GM21619 (cell line): Measurements from ENCODE around the gene ATP5F1B.

Source experiments
- ATAC-seq: cut with Tn5 transposase; IDR thresholded peaks from one replicate; pipeline ENCODE4 v1.9.1; 2021; ENCODE audit not compliant: unreplicated experiment

ATP5F1B gene

DNA sequence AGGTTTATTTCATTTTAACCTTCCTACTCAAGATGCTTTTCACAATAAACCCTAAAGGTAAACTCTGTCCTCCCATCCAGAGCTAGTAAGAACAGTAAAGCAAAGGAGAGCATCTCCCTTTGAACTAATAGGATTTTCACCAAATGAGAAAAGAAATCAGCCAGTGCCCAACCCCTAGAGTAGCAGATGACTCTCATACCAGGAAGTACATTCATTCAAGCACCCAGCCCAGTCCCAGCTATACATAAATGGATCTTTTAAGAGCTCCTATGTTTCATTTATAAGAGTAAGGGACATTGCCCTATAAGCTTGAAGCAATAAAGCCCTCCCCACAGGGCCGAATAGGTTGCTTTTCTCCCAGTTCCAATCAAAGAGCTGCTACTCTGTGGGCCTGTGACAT lies 23.2 kb downstream of the ATP5F1B start:
- ATAC-seq, result no peak

DNA sequence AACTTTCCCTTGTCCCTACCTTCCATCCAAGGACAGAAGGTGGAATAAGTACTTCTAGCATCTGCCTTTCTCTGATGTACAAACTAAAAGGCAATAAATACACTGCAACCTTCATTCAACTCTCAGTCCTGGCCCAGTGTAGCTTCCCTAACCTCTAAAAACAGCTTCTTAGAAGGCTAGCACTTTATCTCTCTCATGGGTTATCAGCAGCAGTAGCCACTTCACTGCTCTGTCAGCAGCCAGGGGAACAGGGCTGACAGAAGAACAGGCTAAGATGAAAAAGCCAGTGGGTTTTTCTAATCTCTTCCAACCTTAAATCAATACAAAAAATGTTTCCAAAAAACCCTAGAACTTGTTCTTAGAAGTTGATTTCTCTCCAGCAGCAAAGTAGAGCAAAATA lies 28.9 kb downstream of the ATP5F1B start:
- ATAC-seq, result no peak

DNA sequence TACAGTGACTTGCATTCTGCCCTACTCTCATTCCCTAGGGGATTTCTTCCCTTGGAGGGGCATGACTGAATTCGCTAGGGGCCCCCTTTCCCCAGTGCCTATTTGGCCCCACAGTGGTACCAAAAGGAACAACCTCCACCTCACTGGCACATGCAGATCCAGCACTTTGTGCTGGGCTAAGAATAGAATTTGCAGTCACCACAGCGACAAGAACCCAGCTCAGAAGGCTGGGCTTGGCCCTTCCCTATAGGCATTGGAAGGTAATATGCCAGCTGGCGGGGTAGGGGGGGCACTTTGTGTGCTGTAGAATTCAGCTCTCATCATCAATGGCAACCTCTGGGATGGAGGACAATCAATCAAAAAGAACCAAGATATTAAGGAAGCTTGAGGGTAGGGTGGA lies 29.5 kb downstream of the ATP5F1B start:
- ATAC-seq, result no peak

DNA sequence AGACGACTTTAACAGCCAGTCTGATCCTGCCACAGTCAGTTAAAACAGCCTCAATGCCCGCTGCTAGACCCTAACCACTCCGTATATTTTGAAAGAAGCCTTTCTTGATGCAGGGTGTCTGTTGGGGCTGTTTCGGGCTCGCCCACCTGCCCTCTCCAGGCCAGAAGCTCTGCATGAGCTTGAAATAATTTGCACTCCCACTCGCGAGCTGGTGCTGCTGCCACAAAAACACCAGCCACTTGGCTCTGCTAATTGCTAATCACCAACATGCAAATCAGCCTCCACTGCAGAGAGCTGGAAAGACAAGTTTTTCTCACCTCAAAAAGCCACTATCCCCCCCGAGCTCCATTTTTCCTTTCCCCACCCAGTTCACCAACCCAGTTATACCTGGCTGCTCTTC lies 31.2 kb downstream of the ATP5F1B start:
- no peak for ATAC-seq

DNA sequence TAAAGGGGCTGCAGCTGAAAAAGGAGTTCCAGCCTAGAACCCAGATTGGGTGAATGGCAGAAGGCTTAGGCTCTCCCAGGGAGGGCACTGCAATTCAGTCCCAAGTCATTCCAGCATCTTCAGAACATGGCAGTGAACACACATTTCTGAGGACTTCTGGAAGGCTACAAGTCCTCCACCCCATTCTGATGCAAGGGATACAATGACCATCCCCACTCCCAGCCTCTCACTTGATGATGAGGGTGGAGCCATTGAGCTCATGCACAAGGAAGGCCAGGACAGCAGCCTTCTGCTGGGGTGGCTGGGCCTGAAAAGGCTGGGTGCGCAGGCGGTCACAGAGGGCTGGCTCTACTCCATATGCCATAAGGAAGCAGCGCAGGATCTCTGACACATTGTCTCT lies 41.4 kb downstream of the ATP5F1B start:
- ATAC-seq, result no peak

DNA sequence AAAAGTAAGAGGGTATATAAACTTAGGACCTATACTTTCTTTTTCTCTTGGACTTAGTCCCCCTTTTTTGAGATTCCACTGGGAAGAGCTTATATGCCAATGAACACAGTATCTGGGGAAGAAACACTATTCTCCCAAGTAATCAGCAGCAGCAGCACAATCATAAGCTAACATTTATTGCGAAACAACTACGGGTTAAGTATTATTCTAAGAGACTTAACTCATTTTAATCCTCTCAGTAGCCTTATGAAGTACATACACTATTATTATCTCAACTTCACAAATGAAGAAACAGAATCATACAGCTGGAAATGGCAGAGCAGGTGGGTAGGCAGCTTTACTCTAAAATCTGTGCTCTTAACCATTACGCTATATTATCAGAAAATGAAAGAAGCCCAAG lies 43.5 kb downstream of the ATP5F1B start:
- ATAC-seq, result no peak

DNA sequence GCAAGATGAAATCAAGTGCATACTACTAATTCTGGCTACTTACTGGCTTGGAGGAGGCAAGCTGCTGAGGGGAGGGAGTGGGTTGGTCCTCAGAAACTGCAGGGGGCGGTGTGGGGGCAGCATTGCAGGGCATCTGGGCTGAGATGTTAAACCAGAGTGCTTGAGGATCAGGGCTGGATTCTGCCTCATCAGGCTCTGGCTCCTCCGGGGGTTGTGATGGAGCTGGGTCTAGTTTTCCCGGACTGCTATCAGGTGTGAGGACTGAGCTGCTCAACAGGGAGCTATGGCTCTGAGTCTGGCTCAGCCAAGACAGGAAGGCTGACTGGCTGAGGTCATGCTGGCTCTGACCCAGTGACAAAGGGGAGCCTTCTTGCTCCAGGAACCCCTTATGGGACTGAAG lies 44.3 kb downstream of the ATP5F1B start:
- no peak for ATAC-seq

DNA sequence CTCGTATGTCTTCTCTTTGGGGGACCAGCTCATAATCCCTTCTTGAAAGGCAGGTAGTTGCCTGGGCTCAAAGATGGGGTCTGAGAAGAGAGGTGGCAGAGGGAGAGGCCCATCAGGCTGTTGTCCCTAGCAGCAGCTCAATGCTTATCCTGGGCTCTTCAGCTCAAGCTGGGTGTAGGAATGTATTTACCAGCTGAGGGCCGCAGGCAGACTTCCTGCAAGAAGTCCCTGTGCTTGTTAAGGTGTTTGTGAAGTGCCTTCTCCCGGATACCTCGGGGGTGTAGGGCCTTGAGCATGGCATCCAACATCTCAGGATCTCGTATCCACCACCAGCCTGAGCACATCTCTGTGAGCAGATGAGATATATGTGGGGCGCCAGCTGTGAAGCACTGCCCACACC lies 45.0 kb downstream of the ATP5F1B start:
- ATAC-seq, result no peak

DNA sequence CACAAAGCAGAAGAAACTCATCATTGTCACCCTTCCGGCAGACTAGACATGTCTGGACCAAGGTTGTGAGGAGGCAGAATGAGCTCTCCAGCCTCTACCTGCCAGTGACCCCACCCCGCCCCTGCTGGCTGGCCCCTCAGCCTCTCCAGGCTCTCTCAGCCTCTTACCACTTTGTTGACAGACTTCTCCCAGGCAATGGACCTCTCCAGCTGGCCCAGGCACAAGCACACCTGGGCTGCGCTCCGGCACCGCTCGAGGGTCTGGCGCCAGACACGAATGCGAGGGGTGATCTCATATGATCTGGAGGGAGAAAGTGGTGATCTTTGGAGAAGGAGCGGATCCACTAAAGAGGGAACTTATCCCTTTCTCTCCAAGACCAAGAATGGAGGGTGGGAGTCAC lies 46.0 kb downstream of the ATP5F1B start:
- no peak for ATAC-seq

DNA sequence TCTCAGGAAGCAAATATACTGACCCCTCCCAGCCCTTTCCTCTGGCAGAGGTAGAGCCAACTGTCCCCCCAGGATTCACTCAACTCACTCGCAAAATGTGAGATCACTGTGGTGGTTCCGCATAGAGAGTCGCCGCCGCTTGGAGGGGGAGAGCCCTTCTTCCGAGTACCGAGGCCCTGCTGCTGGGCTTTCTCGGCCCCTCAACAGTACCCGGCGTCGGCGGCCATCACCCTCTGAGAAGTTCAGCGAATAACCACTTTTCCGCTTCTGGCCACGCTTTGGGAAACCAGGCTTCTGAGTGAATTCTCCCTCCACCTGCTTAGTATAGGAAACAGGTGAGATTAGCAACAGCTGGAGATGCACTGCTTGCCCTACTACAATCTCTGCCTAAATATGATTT lies 46.7 kb downstream of the ATP5F1B start:
- no peak for ATAC-seq

DNA sequence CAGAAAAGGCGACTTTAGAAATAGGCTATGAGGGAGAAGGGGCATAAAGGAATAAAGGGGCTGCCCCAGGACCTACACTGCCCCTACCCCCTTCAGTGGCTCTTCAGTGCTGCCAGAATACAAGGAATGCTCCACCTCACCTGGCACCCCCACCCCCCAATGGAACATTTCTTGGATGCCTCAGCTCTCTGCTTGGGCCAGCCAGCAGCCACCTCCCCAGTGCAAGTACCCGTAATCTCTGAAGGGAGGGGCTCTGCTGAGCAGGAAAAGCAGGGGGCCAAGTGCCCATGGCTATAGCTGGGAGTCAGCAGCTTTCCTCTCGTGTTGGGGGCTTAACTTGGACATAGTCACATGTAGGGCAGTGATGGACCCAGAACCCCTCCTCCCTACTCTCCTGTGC lies 49.0 kb downstream of the ATP5F1B start:
- ATAC-seq, result no peak

DNA sequence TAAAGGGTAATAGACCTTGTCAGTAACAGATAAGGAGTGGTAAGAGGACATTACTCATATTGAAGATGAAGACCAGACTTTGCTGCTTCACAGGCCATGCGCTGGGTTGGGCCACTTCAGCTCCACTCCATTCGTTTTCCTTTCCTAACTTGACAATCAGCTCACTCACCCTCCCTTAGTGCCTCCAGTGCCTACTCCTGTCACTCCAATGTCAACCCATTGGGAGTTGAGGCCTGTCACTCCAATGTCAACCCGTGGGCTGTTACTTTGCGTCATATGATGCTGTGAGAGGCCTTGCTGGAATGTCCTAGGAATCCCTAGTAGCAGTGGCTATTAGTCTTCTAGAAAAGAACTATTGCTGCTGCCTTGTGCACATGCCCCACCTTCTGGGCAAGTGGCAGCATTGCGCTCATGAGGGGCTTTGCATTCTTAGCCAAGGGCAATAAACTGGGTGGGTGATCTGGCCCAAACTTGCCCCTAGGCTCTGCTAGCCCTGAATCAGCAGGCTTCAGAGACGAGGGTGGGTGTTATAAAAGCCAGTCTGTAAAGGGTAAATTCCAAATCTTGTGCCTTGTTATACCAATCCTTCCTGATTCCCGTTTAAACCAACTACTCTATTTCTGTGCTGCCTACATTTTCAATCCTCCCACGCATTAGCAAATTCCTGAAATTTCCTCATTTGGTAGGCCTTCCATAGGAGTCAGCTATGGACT lies 51.7 kb downstream of the ATP5F1B start:
- ATAC-seq, result no peak

DNA sequence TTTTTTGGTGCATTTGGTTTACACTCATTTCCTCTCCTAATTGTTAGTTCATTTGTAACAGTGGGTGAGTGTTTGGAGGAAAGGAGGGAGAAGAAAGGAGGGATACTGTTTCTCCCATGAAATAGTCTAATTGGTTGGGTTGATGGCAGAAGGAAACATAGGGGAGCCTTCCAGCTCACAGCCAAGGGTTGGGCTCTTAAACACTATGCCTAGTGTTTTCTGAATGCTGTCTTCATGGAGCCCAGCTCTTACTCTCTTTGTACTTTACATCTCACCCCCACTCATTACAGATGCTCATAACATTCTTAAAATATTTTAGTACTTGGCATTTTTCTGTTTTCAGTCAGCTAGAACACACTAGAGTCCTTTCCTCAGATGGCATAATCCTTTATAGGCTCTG lies 53.8 kb downstream of the ATP5F1B start:
- no peak for ATAC-seq

DNA sequence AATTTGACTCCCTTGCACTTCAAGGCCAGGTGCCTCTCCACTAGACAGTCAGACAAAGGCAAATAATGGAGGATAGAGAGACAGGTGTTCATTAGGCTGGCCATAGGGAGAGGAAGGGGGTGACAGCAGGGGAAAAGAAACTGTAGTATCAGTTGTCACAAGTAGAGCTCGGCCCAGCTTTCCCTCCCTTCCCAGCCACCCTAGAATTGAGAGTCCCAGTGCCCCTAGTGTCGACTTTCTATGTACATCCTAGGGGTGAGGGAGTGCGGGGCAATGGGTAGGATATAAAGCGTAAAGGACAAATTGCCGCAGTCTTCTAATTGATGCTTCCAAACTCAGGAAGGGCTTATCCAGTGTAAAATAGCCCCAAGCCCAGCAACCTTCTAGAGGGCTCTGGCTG lies 54.7 kb downstream of the ATP5F1B start:
- no peak for ATAC-seq

DNA sequence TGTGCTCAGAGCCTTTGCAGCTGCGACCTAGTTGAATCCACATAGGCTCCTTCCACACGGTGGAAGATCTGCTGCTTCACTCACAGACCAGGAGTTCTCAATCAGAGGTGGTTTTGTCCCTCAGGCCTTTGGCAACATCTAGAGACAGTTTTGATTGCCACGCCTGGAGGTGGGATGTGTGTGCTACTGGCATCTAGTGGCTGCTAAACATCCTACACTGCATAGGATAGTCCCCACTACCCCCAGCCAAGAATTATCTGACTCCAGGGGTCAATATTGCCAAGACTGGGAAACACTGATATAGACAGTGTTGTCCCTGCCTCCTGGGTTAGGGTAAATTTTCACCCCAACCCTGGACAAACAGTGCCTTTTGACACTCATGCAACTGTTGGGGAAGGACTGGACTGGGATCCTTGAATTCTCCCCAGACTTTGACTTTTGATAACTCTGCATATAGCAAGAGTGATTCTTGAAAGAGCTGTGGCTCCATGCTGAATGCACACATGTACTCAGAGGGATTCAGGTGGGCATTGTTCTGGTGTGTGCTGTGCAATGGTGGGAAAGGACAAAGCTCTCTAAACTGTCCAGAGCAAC lies 55.5 kb downstream of the ATP5F1B start:
- ATAC-seq, result no peak

DNA sequence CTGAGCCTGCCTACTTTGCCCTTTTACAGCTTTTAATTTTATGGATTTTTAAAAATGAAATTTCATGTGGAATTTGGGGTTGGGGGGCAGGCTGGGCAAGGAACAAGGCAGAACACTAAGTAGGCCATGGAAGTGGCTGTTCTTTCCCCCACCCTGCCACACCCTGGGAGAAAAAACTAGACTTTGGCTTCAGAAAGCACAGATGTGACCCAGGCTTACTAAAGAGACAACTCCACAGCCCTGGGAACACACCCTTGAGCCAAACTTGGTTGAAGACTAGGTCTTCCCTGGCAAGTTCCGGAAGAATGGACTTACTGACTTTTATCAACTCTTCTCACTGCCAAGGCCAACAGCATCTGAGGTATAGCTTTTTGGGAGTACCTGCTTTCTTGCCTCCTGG lies 56.0 kb downstream of the ATP5F1B start:
- no peak for ATAC-seq
